H1 (cell line): Measurements from ENCODE around the gene DPYD. TPM values are rescaled to one million over a fixed set of nuclear protein-coding genes. Genes with fewer than 3 reads are reported as not detected.

Source experiments
- CTCF ChIA-PET: fragments of 300-600 bp; sonication (Branson Sonifier 250); formaldehyde crosslinking; loops from one replicate; lab custom pipeline; 2021; ENCODE audit not compliant: partially characterized antibody; lab: Charles Lee
- POLR2A ChIA-PET: fragments of 300-600 bp; sonication (Branson Sonifier 250); formaldehyde crosslinking; loops from one replicate; lab custom pipeline; 2021; ENCODE audit warnings: inconsistent platforms; ENCODE audit not compliant: partially characterized antibody; lab: Charles Lee
- DNase-seq, 2 experiments: peaks; one replicate each; pipeline versions ENCODE4 v3.0.0 to v3.0.0-alpha.2; 2010 to 2022; ENCODE audit warnings: low spot score in 2 of 2, low read depth in 1 of 2, mixed read lengths in 1 of 2
- FAIRE-seq: peaks from 2 replicates; lab custom pipeline; 2011; peaks lifted over from hg19 to GRCh38; lab: Jason Lieb, UNC
- H2AFZ ChIP-seq: 2 replicates; pipeline ENCODE4 v1.8.1; 2012; ENCODE audit warnings: low read length, inconsistent platforms
- H2AK5ac ChIP-seq: 2 replicates; pipeline ENCODE4 v1.6.1; 2013; ENCODE audit warnings: low read depth, low read length
- H2BK120ac ChIP-seq: replicated peaks from 2 replicates; pipeline ENCODE3; 2013; ENCODE audit warnings: low read depth, low read length, inconsistent platforms
- H2BK12ac ChIP-seq: 2 replicates; pipeline ENCODE4 v1.6.1; 2013; ENCODE audit warnings: low read depth, low read length
- H2BK15ac ChIP-seq: 2 replicates; pipeline ENCODE4 v1.6.1; 2013; ENCODE audit warnings: low read length
- H2BK20ac ChIP-seq: 2 replicates; pipeline ENCODE4 v1.6.1; 2013; ENCODE audit warnings: low read length
- H2BK5ac ChIP-seq: 2 replicates; pipeline ENCODE4 v1.6.1; 2013; ENCODE audit warnings: low read depth, low read length
- H3K14ac ChIP-seq: 2 replicates; pipeline ENCODE4 v1.6.1; 2013; ENCODE audit warnings: inconsistent platforms; ENCODE audit not compliant: insufficient read length
- H3K18ac ChIP-seq: 2 replicates; pipeline ENCODE4 v1.6.1; 2013; ENCODE audit warnings: low read length; ENCODE audit errors: extremely low read depth
- H3K23ac ChIP-seq: 2 replicates; pipeline ENCODE4 v1.6.1; 2013; ENCODE audit warnings: inconsistent platforms; ENCODE audit not compliant: insufficient read length
- H3K23me2 ChIP-seq: 2 replicates; pipeline ENCODE4 v1.6.1; 2013; ENCODE audit warnings: low read depth, low read length
- H3K27ac ChIP-seq: 2 replicates; pipeline ENCODE4 v1.6.1; 2011; ENCODE audit warnings: low read depth, low read length, inconsistent platforms
- H3K27me3 ChIP-seq, 4 experiments: replicated peaks in 1 of 4; 1 replicate in 1 of 4; 2 replicates in 3 of 4; pipeline versions ENCODE4 v1.6.1 to v1.8.1; 2011 to 2013; ENCODE audit warnings: low read length in 3 of 4, mild to moderate bottlenecking in 3 of 4, inconsistent platforms in 2 of 4, mixed read lengths in 2 of 4, moderate library complexity in 1 of 4; ENCODE audit not compliant: control insufficient read depth in 3 of 4, insufficient read depth in 3 of 4; ENCODE audit errors: extremely low read depth in 1 of 4
- H3K36me3 ChIP-seq, 4 experiments: 2 replicates each; pipeline versions ENCODE4 v1.6.1 to v1.8.1; 2011 to 2013; ENCODE audit warnings: mild to moderate bottlenecking in 4 of 4, low read length in 3 of 4, moderate library complexity in 2 of 4, control low read depth in 1 of 4, inconsistent platforms in 1 of 4; ENCODE audit not compliant: insufficient read depth in 4 of 4, control insufficient read depth in 2 of 4
- H3K4ac ChIP-seq: replicated peaks from 2 replicates; pipeline ENCODE3; 2013; ENCODE audit warnings: low read length, low read depth, mixed read lengths, inconsistent platforms; ENCODE audit not compliant: insufficient read length
- H3K4me1 ChIP-seq, 4 experiments: replicated peaks in 1 of 4; 1 replicate in 1 of 4; 2 replicates in 3 of 4; pipeline versions ENCODE4 v1.6.1 to v1.8.1; 2011 to 2013; ENCODE audit warnings: low read length in 3 of 4, inconsistent platforms in 2 of 4, mixed read lengths in 1 of 4; ENCODE audit not compliant: insufficient read depth in 4 of 4, control insufficient read depth in 3 of 4
- H3K4me2 ChIP-seq, 2 experiments: 2 replicates each; pipeline versions ENCODE4 v1.6.1 to v1.8.1; 2011 to 2013; ENCODE audit warnings: low read depth in 2 of 2, low read length in 2 of 2, control low read depth in 1 of 2, inconsistent platforms in 1 of 2, mild to moderate bottlenecking in 1 of 2; ENCODE audit not compliant: insufficient read depth in 1 of 2
- H3K4me3 ChIP-seq, 4 experiments: fragments of 200-600, 300-600 bp in 1 of 4; sonication (generic), shearing (Covaris generic), sonication (Bioruptor Twin) in 1 of 4; 2 replicates each; pipeline versions ENCODE4 v1.5.1 to v1.8.1; 2011 to 2016; ENCODE audit warnings: low read length in 4 of 4, low read depth in 3 of 4, control low read depth in 2 of 4, inconsistent platforms in 2 of 4, mild to moderate bottlenecking in 2 of 4, mixed read lengths in 1 of 4, moderate library complexity in 1 of 4; ENCODE audit not compliant: insufficient read depth in 2 of 4; ENCODE audit errors: extremely low read depth in 1 of 4
- H3K56ac ChIP-seq: replicated peaks from 2 replicates; pipeline ENCODE3; 2013; ENCODE audit warnings: low read depth, mild to moderate bottlenecking, mixed read lengths, low read length, inconsistent platforms; ENCODE audit not compliant: insufficient read length
- H3K79me1 ChIP-seq: 2 replicates; pipeline ENCODE4 v1.6.1; 2013; ENCODE audit warnings: low read depth, low read length, control low read depth
- H3K79me2 ChIP-seq, 2 experiments: 2 replicates each; pipeline versions ENCODE4 v1.6.1 to v1.8.1; 2012 to 2013; ENCODE audit warnings: low read length in 2 of 2, mild to moderate bottlenecking in 2 of 2, inconsistent platforms in 1 of 2; ENCODE audit not compliant: insufficient read depth in 2 of 2, control insufficient read depth in 1 of 2
- H3K9ac ChIP-seq, 4 experiments: replicated peaks in 1 of 4; 1 replicate in 1 of 4; 2 replicates in 3 of 4; pipeline versions ENCODE4 v1.6.1 to v1.8.1; 2011 to 2013; ENCODE audit warnings: low read depth in 3 of 4, low read length in 3 of 4, control low read depth in 2 of 4, mild to moderate bottlenecking in 2 of 4, moderate library complexity in 2 of 4, inconsistent platforms in 1 of 4; ENCODE audit errors: extremely low read depth in 1 of 4
- H3K9me3 ChIP-seq, 2 experiments: 2 replicates each; pipeline versions ENCODE4 v1.6.1 to v1.8.1; 2012 to 2013; ENCODE audit warnings: mild to moderate bottlenecking in 2 of 2, moderate library complexity in 2 of 2, control low read depth in 1 of 2, inconsistent platforms in 1 of 2, low read depth in 1 of 2, low read length in 1 of 2, mixed read lengths in 1 of 2; ENCODE audit not compliant: insufficient read depth in 2 of 2
- H4K20me1 ChIP-seq, 2 experiments: replicated peaks in 1 of 2; 2 replicates each; pipeline versions ENCODE3 to v1.8.1; 2011 to 2013; ENCODE audit warnings: inconsistent platforms in 2 of 2, low read length in 2 of 2, mild to moderate bottlenecking in 1 of 2; ENCODE audit not compliant: insufficient read depth in 2 of 2, control insufficient read depth in 1 of 2
- H4K5ac ChIP-seq: 2 replicates; pipeline ENCODE4 v1.6.1; 2013; ENCODE audit warnings: low read length, low read depth, mixed read lengths, inconsistent platforms; ENCODE audit not compliant: insufficient read length
- H4K8ac ChIP-seq: 2 replicates; pipeline ENCODE4 v1.8.0; 2013; ENCODE audit warnings: mild to moderate bottlenecking, moderate library complexity, low read length, inconsistent platforms; ENCODE audit not compliant: insufficient read depth; ENCODE audit errors: extremely low read depth
- H4K91ac ChIP-seq: replicated peaks from 2 replicates; pipeline ENCODE3; 2013; ENCODE audit warnings: low read length, mixed read lengths, inconsistent platforms; ENCODE audit not compliant: insufficient read length
- CEBPB ChIP-seq: IDR thresholded peaks from 2 replicates; pipeline ENCODE4 v1.6.1; 2012; ENCODE audit warnings: low read depth, low read length
- TCF12 ChIP-seq: IDR thresholded peaks from 2 replicates; pipeline ENCODE4 v1.6.1; 2011; ENCODE audit warnings: low read depth, mild to moderate bottlenecking, low read length
- TEAD4 ChIP-seq: IDR thresholded peaks from 2 replicates; pipeline ENCODE4 v1.6.1; 2012; ENCODE audit warnings: low read depth, low read length, inconsistent platforms, mixed read lengths
- polyA plus RNA-seq, 7 experiments: library from polyadenylated mRNA; depleted of rRNA in 3 of 7; stranded (reverse) in 5 of 7; unstranded in 2 of 7; fragments of >200 nt in 5 of 7; fragments of 200-250 nt in 2 of 7; gene quantifications; 1 replicate in 5 of 7; 2 replicates in 1 of 7; 4 replicates in 1 of 7; pipeline versions ENCODE4 v1.2.1 to v1.2.3, GENCODE V29; 2011 to 2013; ENCODE audit warnings: missing spikeins in 2 of 7, mixed read lengths in 2 of 7
- total RNA-seq: library from RNA; stranded (reverse); fragmentation: NEBNext Ultra II Directional; extraction: Animal tissue kit (Norgen Biotek cat#: 25700); gene quantifications from 2 replicates; pipeline ENCODE4 v1.2.1, GENCODE V29; 2021

The DPYD gene
- total and polyA plus RNA-seq, 2 of the 8 experiments (the other 6 are each of a cell fraction or from before 2014, with no cell fraction given) = 0.29 to 0.73 TPM

- no peaks in the 10 kb centered on the region for H4K20me1 ChIP-seq
- no peak overlapping the region for H3K4ac ChIP-seq
- H2BK20ac ChIP-seq = no peak overlapping the region
- no peaks in the 10 kb centered on the region for H3K79me2 ChIP-seq
- no peaks in the 10 kb centered on the region for H3K23me2 ChIP-seq
- FAIRE-seq (no peak), DNase-seq (peak in 1 of 2 experiments; percentile 5)
- 0 out of 2 replicates have a peak, but pooled peaks have one; percentile 16 for TF ChIP-seq TEAD4
- 0 out of 2 replicates have a peak, but pooled peaks have one; percentile 32 for TF ChIP-seq TCF12
- no peak for TF ChIP-seq CEBPB
- no peak overlapping the region for H2BK5ac ChIP-seq
- H3K4me1 ChIP-seq = no peaks in the 10 kb centered on the region; a peak in 1 of 7 replicates
- no peak overlapping the region for H2AK5ac ChIP-seq
- H2BK12ac ChIP-seq = no peak overlapping the region
- H4K8ac ChIP-seq = no peak overlapping the region
- H3K27me3 ChIP-seq = no peaks in the 10 kb centered on the region
- no peak overlapping the region for H3K14ac ChIP-seq
- CTCF ChIA-PET = interaction anchor here (0.8 to 2.3 kb wide), 3 partner anchors 8 to 84 kb away, joined by 3 to 6 read pairs (median 3); no protein-coding TSS in a partner anchor
- no peaks in the 10 kb centered on the region for H3K79me1 ChIP-seq
- no peak overlapping the region for H3K9ac ChIP-seq
- POLR2A ChIA-PET = no interaction called here
- H3K9me3 ChIP-seq = no peaks in the 10 kb centered on the region
- no peak overlapping the region for H2BK15ac ChIP-seq
- H3K27ac ChIP-seq = no peak overlapping the region
- H3K36me3 ChIP-seq = no peaks in the 10 kb centered on the region
- no peak overlapping the region for H3K18ac ChIP-seq
- no peak overlapping the region for H4K91ac ChIP-seq
- H4K5ac ChIP-seq = no peak overlapping the region
- H2BK120ac ChIP-seq = no peak overlapping the region
- no peak overlapping the region for H3K4me3 ChIP-seq
- H2AFZ ChIP-seq = peak overlapping the region; percentile 73; the same call in 1 of the 2 replicates
- no peak overlapping the region for H3K56ac ChIP-seq
- no peak overlapping the region for H3K23ac ChIP-seq
- no peak overlapping the region for H3K4me2 ChIP-seq
Measured at GRCh38 chr1:97441966-97442365, 478.9 kb downstream of the DPYD start.
